Measurements from ENCODE around the gene RIN3. TPM values are rescaled to one million over a fixed set of nuclear protein-coding genes. Genes with fewer than 3 reads are reported as not detected.

The RIN3 gene
- total RNA-seq, 1 donor from 2014 or later: 0.22 TPM

- peaks cover 5% of the 10 kb centered on the region for H3K4me1 Mint-ChIP-seq
- H3K27me3 Mint-ChIP-seq (ENCODE audit: insufficient read depth, low read depth): peaks cover 11% of the 10 kb centered on the region
- Histone ChIP-seq H4K20me1 (ENCODE audit: low read depth) (no peaks in the 10 kb centered on the region), H3K27me3 (peaks cover 59% of the 10 kb centered on the region), H3K4me3 (no peak overlapping the region), H3F3A (ENCODE audit: low read depth) (no peaks in the 10 kb centered on the region), H3K9me3 (ENCODE audit: low read depth) (no peaks in the 10 kb centered on the region), H3K79me2 (ENCODE audit: low read depth) (no peaks in the 10 kb centered on the region), H3K36me3 (no peaks in the 10 kb centered on the region), H3K4me2 (no peak overlapping the region), H3K27ac (no peak overlapping the region), H3K9ac (no peak overlapping the region), H2AFZ (replicated peaks) (no peak overlapping the region), H3K4me1 (no peaks in the 10 kb centered on the region)
- no peak for DNase-seq (ENCODE audit: low spot score)
- H3K36me3 Mint-ChIP-seq: no peaks in the 10 kb centered on the region
- no peak overlapping the region for H3K27ac Mint-ChIP-seq
- no peaks in the 10 kb centered on the region for H3K9me3 Mint-ChIP-seq
- TF ChIP-seq EZH2phosphoT487 (IDR thresholded peaks at IDR 0.05): no peak
- TF ChIP-seq EZH2 (IDR thresholded peaks at IDR 0.05): no peak
- no peak for TF ChIP-seq CTCF (IDR thresholded peaks at IDR 0.05)
- no peak overlapping the region for H3K4me3 Mint-ChIP-seq
Measured at GRCh38 chr14:92516344-92516965, 2.9 kb downstream of the RIN3 start.

GRCh38 chr14:92516966-92517506, 3.5 kb downstream of the RIN3 start:
- Histone ChIP-seq H3K79me2 (ENCODE audit: low read depth) (no peaks in the 10 kb centered on the region), H3K4me3 (no peak overlapping the region), H3K27me3 (peaks cover 59% of the 10 kb centered on the region), H3K27ac (no peak overlapping the region), H3K9me3 (ENCODE audit: low read depth) (no peaks in the 10 kb centered on the region), H3K4me2 (no peak overlapping the region), H3F3A (ENCODE audit: low read depth) (no peaks in the 10 kb centered on the region), H3K36me3 (no peaks in the 10 kb centered on the region), H3K4me1 (no peaks in the 10 kb centered on the region), H2AFZ (replicated peaks) (no peak overlapping the region), H3K9ac (no peak overlapping the region), H4K20me1 (ENCODE audit: low read depth) (no peaks in the 10 kb centered on the region)
- H3K4me3 Mint-ChIP-seq: no peak overlapping the region
- H3K27me3 Mint-ChIP-seq (ENCODE audit: insufficient read depth, low read depth): peaks cover 11% of the 10 kb centered on the region
- H3K36me3 Mint-ChIP-seq: no peaks in the 10 kb centered on the region
- DNase-seq (ENCODE audit: low spot score): no peak
- no peaks in the 10 kb centered on the region for H3K9me3 Mint-ChIP-seq
- H3K4me1 Mint-ChIP-seq: no peaks in the 10 kb centered on the region
- no peak overlapping the region for H3K27ac Mint-ChIP-seq
- TF ChIP-seq EZH2phosphoT487 (IDR thresholded peaks at IDR 0.05): no peak
- no peak for TF ChIP-seq EZH2 (IDR thresholded peaks at IDR 0.05)
- no peak for TF ChIP-seq CTCF (IDR thresholded peaks at IDR 0.05)

GRCh38 chr14:92517761-92518160, 4.2 kb downstream of the RIN3 start:
- H3K79me2 ChIP-seq (ENCODE audit: low read depth): no peaks in the 10 kb centered on the region
- H3K27ac ChIP-seq: no peak overlapping the region
- peaks cover 54% of the 10 kb centered on the region for H3K27me3 ChIP-seq
- Mint-ChIP-seq H3K27ac (no peak overlapping the region), H3K9me3 (no peaks in the 10 kb centered on the region), H3K4me3 (no peak overlapping the region), H3K36me3 (no peaks in the 10 kb centered on the region), H3K4me1 (no peaks in the 10 kb centered on the region), H3K27me3 (ENCODE audit: insufficient read depth, low read depth) (peaks cover 9% of the 10 kb centered on the region)
- no peaks in the 10 kb centered on the region for H4K20me1 ChIP-seq (ENCODE audit: low read depth)
- no peaks in the 10 kb centered on the region for H3K36me3 ChIP-seq
- H3F3A ChIP-seq (ENCODE audit: low read depth): no peaks in the 10 kb centered on the region
- H3K4me1 ChIP-seq: no peaks in the 10 kb centered on the region
- no peak overlapping the region for H3K4me3 ChIP-seq
- H2AFZ ChIP-seq (replicated peaks): no peak overlapping the region
- no peak for DNase-seq (ENCODE audit: low spot score)
- no peak overlapping the region for H3K4me2 ChIP-seq
- no peak overlapping the region for H3K9ac ChIP-seq
- TF ChIP-seq EZH2 (IDR thresholded peaks at IDR 0.05) (no peak), EZH2phosphoT487 (IDR thresholded peaks at IDR 0.05) (no peak), CTCF (IDR thresholded peaks at IDR 0.05) (no peak)
- no peaks in the 10 kb centered on the region for H3K9me3 ChIP-seq (ENCODE audit: low read depth)

All from neural progenitor cell (in vitro differentiated cells).